Astrocyte of the hippocampus (primary cell): ENCODE measurements around the gene CALN1.
A peak's percentile ranks its signal among the peaks of the same experiment; 100 is the strongest.
"Not testable (repeated sequence)": the region's sequence is repeated elsewhere in the genome, so short reads cannot be mapped to it uniquely, and the experiment has no call there.

Experiments
- DNase-seq: peaks from one replicate; pipeline ENCODE4 v3.0.0; 2011; ENCODE audit warnings: low read depth, low spot score

CALN1 gene

GRCh38 chr7:71987200-71987767 lies 424.9 kb downstream of the CALN1 start:
- DNase-seq: no peak

GRCh38 chr7:71984348-71984747 lies 427.8 kb downstream of the CALN1 start:
- no peak for DNase-seq

- no peak for DNase-seq
Measured at GRCh38 chr7:71982851-71983250, 429.3 kb downstream of the CALN1 start.

GRCh38 chr7:71976645-71977044 lies 435.5 kb downstream of the CALN1 start:
- DNase-seq: no peak

- no peak for DNase-seq
Measured at GRCh38 chr7:71974611-71975010, 437.5 kb downstream of the CALN1 start.

- no peak for DNase-seq
Measured at GRCh38 chr7:71972534-71972933, 439.6 kb downstream of the CALN1 start.

- DNase-seq: no peak
Measured at GRCh38 chr7:71970725-71971124, 441.4 kb downstream of the CALN1 start.

GRCh38 chr7:71962636-71963035 lies 449.5 kb downstream of the CALN1 start:
- no peak for DNase-seq

- no peak for DNase-seq
Measured at GRCh38 chr7:71961283-71961682, 450.9 kb downstream of the CALN1 start.

GRCh38 chr7:71942115-71942514 lies 470.0 kb downstream of the CALN1 start:
- no peak for DNase-seq

- DNase-seq: no peak
Measured at GRCh38 chr7:71937840-71938371, 474.2 kb downstream of the CALN1 start.

GRCh38 chr7:71935674-71936073 lies 476.5 kb downstream of the CALN1 start:
- no peak for DNase-seq

GRCh38 chr7:71933426-71933825 lies 478.7 kb downstream of the CALN1 start:
- no peak for DNase-seq

GRCh38 chr7:71925663-71926062 lies 486.5 kb downstream of the CALN1 start:
- no peak for DNase-seq

- not testable (repeated sequence) for DNase-seq
Measured at GRCh38 chr7:71914204-71914603, 497.9 kb downstream of the CALN1 start.

- DNase-seq: peak; percentile 3
Measured at GRCh38 chr7:71912476-71912875, 499.7 kb downstream of the CALN1 start.

- no peak for DNase-seq
Measured at GRCh38 chr7:71911051-71911450, 501.1 kb downstream of the CALN1 start.

GRCh38 chr7:71905821-71906220 lies 506.3 kb downstream of the CALN1 start:
- no peak for DNase-seq

GRCh38 chr7:71904484-71904883 lies 507.7 kb downstream of the CALN1 start:
- DNase-seq: no peak

GRCh38 chr7:71900556-71900955 lies 511.6 kb downstream of the CALN1 start:
- DNase-seq: no peak

- DNase-seq: no peak
Measured at GRCh38 chr7:71896535-71896934, 515.6 kb downstream of the CALN1 start.

GRCh38 chr7:71886046-71886445 lies 526.1 kb downstream of the CALN1 start:
- peak; percentile 29 for DNase-seq

- DNase-seq: no peak
Measured at GRCh38 chr7:71885487-71885886, 526.7 kb downstream of the CALN1 start.

- no peak for DNase-seq
Measured at GRCh38 chr7:71883415-71883814, 528.7 kb downstream of the CALN1 start.
